Breast epithelium (tissue), 4 donors: ENCODE results near the gene TUBA4B. TPM values are rescaled to one million over a fixed set of nuclear protein-coding genes. Genes with fewer than 3 reads are reported as not detected.

Source experiments
- DNase-seq, 2 donors: peaks; one replicate each; pipeline ENCODE4 v3.0.0-alpha.2; 2019; ENCODE audit warnings: low spot score in 2 of 2
- H3K27ac ChIP-seq, 2 donors: fragments of 200-600 bp; sonication (generic) in 1 of 2; one replicate each; pipeline ENCODE4 v1.5.1; 2016 to 2019; ENCODE audit warnings: mild to moderate bottlenecking in 1 of 2
- H3K27me3 ChIP-seq, 2 donors: fragments of 200-600 bp; sonication (generic) in 1 of 2; one replicate each; pipeline versions ENCODE4 v1.5.1 to v1.6.0; 2017 to 2019; ENCODE audit warnings: control low read depth in 1 of 2, mild to moderate bottlenecking in 1 of 2
- H3K36me3 ChIP-seq: fragments of 200-600 bp; one replicate; pipeline ENCODE4 v1.5.1; 2019
- H3K4me1 ChIP-seq, 2 donors: fragments of 200-600 bp; sonication (generic); one replicate each; pipeline ENCODE4 v1.5.1; 2016 to 2019; ENCODE audit warnings: control low read depth in 1 of 2
- H3K4me3 ChIP-seq, 3 donors: fragments of 200-600 bp; sonication (generic); 1 replicate in 2 of 3; 2 replicates in 1 of 3; pipeline ENCODE4 v1.5.1; 2016 to 2019; ENCODE audit warnings: mild to moderate bottlenecking in 3 of 3, moderate library complexity in 2 of 3
- H3K9me3 ChIP-seq, 2 donors: fragments of 200-600 bp; sonication (generic) in 1 of 2; one replicate each; pipeline ENCODE4 v1.5.1; 2016 to 2019; ENCODE audit warnings: control low read depth in 1 of 2
- CTCF ChIP-seq, 3 donors: fragments of 450-650 bp; IDR thresholded peaks; one replicate each; pipeline ENCODE4 v1.5.1; 2016 to 2017; ENCODE audit warnings: antibody characterized with exemption in 3 of 3, mild to moderate bottlenecking in 3 of 3, moderate library complexity in 3 of 3
- POLR2A ChIP-seq: fragments of 450-650 bp; IDR thresholded peaks from one replicate; pipeline ENCODE4 v1.6.1; 2016; ENCODE audit warnings: antibody characterized with exemption, mild to moderate bottlenecking, moderate library complexity
- POLR2AphosphoS5 ChIP-seq, 3 donors: sonication (generic); formaldehyde crosslinking; IDR thresholded peaks; one replicate each; pipeline ENCODE4 v1.6.1; 2017; ENCODE audit warnings: antibody characterized with exemption in 3 of 3
- intact Hi-C: fragments of 100-400 bp; cut with DNase I; formaldehyde crosslinking; loops from one replicate; pipeline ENCODE4 v1.15.1; 2023; ENCODE audit warnings: low total_unique reads
- total RNA-seq, 3 donors: library from RNA; depleted of rRNA; stranded (reverse); fragments of >200 nt; gene quantifications; one replicate each; pipeline ENCODE4 v1.1.0, GENCODE V29; 2016

The TUBA4B gene
- total RNA-seq, 3 donors from 2014 or later, result 0.16 TPM; not detected in 2

- H3K36me3 ChIP-seq, result no peaks in the 10 kb centered on the region
- no peak for TF ChIP-seq CTCF (IDR thresholded peaks at IDR 0.05)
- no peak for TF ChIP-seq POLR2A
- TF ChIP-seq POLR2AphosphoS5 (IDR thresholded peaks at IDR 0.05), result no peak
- no peak for DNase-seq
- H3K9me3 ChIP-seq, result no peaks in the 10 kb centered on the region
- peaks cover 5 to 13% of the 10 kb centered on the region in 2 donors for H3K4me1 ChIP-seq
- no peak overlapping the region for H3K27ac ChIP-seq
- intact Hi-C loops, result no loop called here
- no peaks in the 10 kb centered on the region for H3K27me3 ChIP-seq
- H3K4me3 ChIP-seq, result no peak overlapping the region
Measured at GRCh38 chr2:219210196-219210885, 42.7 kb upstream of the TUBA4B start.

- H3K27ac ChIP-seq, result no peak overlapping the region
- H3K4me3 ChIP-seq, result no peak overlapping the region
- TF ChIP-seq POLR2AphosphoS5 (IDR thresholded peaks at IDR 0.05) (no peak), POLR2A (no peak), CTCF (IDR thresholded peaks at IDR 0.05) (no peak)
- H3K36me3 ChIP-seq, result no peaks in the 10 kb centered on the region
- H3K9me3 ChIP-seq, result no peaks in the 10 kb centered on the region
- DNase-seq, result no peak
- intact Hi-C loops, result no loop called here
- H3K4me1 ChIP-seq, result peaks cover 5 to 13% of the 10 kb centered on the region in 2 donors
- H3K27me3 ChIP-seq, result no peaks in the 10 kb centered on the region
Measured at GRCh38 chr2:219210886-219211362, 42.1 kb upstream of the TUBA4B start.

GRCh38 chr2:219213026-219213415 is 40.0 kb upstream of the TUBA4B start:
- intact Hi-C loops, result no loop called here
- no peak overlapping the region for H3K4me3 ChIP-seq
- peaks cover 2 to 10% of the 10 kb centered on the region in 2 donors for H3K4me1 ChIP-seq
- H3K27ac ChIP-seq, result no peak overlapping the region
- no peaks in the 10 kb centered on the region for H3K36me3 ChIP-seq
- no peak for TF ChIP-seq CTCF (IDR thresholded peaks at IDR 0.05)
- TF ChIP-seq POLR2AphosphoS5 (IDR thresholded peaks at IDR 0.05), result no peak
- no peak for TF ChIP-seq POLR2A
- H3K9me3 ChIP-seq, result no peaks in the 10 kb centered on the region
- DNase-seq, result no peak
- H3K27me3 ChIP-seq, result no peaks in the 10 kb centered on the region

GRCh38 chr2:219213486-219214071 is 39.5 kb upstream of the TUBA4B start:
- H3K4me1 ChIP-seq, result peaks cover 4 to 7% of the 10 kb centered on the region in 2 donors
- H3K4me3 ChIP-seq, result no peak overlapping the region
- H3K36me3 ChIP-seq, result no peaks in the 10 kb centered on the region
- no peak for TF ChIP-seq CTCF (IDR thresholded peaks at IDR 0.05)
- TF ChIP-seq POLR2AphosphoS5 (IDR thresholded peaks at IDR 0.05), result no peak
- no peak for TF ChIP-seq POLR2A
- intact Hi-C loops, result no loop called here
- no peaks in the 10 kb centered on the region for H3K9me3 ChIP-seq
- no peak for DNase-seq
- H3K27me3 ChIP-seq, result no peaks in the 10 kb centered on the region
- H3K27ac ChIP-seq, result peak overlapping the region in 1 of 2 donors; percentile 12

GRCh38 chr2:219214141-219214540 is 38.9 kb upstream of the TUBA4B start:
- H3K27ac ChIP-seq, result no peak overlapping the region
- intact Hi-C loops, result no loop called here
- no peak for TF ChIP-seq CTCF (IDR thresholded peaks at IDR 0.05)
- TF ChIP-seq POLR2AphosphoS5 (IDR thresholded peaks at IDR 0.05), result no peak
- TF ChIP-seq POLR2A, result no peak

More at GRCh38 chr2:219214141-219214540, 38.9 kb upstream of the TUBA4B start:
- no peaks in the 10 kb centered on the region for H3K36me3 ChIP-seq
- H3K9me3 ChIP-seq, result no peaks in the 10 kb centered on the region
- H3K4me3 ChIP-seq, result no peak overlapping the region
- H3K27me3 ChIP-seq, result no peaks in the 10 kb centered on the region
- H3K4me1 ChIP-seq, result peaks cover 4 to 12% of the 10 kb centered on the region in 2 donors
- no peak for DNase-seq
